ENCODE measurements around the gene PRDM1.

DNA sequence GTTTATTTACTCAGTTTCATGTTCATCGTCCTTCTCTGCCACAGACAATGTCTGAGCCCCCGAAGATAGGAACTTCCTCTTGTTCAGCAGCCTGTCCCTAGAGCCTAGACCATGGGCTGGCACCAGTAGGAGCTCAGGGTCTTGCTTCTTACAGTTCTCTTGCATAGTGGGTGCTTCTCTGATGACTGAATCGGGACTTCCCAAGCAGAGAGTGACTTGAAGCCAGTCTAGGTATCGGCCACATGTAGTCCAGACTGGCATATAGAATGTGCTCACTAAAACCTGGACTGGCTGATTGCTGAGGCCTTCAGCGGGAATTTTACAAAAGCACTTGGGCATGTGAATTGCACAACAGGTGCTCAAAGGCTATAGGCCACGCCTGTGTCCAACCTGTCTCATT lies 52.0 kb downstream of the PRDM1 start:
- TF ChIP-seq POLR2A (IDR thresholded peaks at IDR 0.05): no peak
- TF ChIP-seq, protein P1, sequence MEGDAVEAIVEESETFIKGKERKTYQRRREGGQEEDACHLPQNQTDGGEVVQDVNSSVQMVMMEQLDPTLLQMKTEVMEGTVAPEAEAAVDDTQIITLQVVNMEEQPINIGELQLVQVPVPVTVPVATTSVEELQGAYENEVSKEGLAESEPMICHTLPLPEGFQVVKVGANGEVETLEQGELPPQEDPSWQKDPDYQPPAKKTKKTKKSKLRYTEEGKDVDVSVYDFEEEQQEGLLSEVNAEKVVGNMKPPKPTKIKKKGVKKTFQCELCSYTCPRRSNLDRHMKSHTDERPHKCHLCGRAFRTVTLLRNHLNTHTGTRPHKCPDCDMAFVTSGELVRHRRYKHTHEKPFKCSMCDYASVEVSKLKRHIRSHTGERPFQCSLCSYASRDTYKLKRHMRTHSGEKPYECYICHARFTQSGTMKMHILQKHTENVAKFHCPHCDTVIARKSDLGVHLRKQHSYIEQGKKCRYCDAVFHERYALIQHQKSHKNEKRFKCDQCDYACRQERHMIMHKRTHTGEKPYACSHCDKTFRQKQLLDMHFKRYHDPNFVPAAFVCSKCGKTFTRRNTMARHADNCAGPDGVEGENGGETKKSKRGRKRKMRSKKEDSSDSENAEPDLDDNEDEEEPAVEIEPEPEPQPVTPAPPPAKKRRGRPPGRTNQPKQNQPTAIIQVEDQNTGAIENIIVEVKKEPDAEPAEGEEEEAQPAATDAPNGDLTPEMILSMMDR (IDR thresholded peaks at IDR 0.05): no peak
